ENCODE data around the gene SRGAP1. TPM values are rescaled to one million over a fixed set of nuclear protein-coding genes. Genes with fewer than 3 reads are reported as not detected.

SRGAP1 gene
- total RNA-seq, 1 experiment from 2014 or later: 0.97 TPM

DNA sequence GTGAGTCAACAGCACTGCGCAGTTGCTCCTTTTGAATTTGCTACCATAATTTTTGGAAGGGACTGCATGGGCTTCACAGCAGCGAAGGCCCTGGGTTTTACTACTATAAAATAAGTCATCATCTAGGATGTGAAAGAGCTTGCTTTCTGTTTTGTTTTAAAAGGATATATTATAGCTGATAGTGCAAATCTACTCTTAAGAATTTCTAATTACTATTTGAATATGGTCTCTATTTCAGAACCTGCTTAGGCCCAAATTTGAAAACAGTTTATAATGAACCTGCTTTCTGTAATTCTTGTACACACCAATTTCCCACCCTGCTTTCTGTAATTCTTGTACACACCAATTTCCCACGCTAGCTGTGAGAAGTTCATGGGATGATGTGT, 73.0 kb downstream of the SRGAP1 start:
- no peak overlapping the region for H3K4me3 ChIP-seq (ENCODE audit: insufficient read depth, low read depth, low read length)
- H3K27me3 ChIP-seq (ENCODE audit: control insufficient read depth, insufficient read depth, low read length): no peaks in the 10 kb centered on the region
- DNase-seq: no peak
- H3K36me3 ChIP-seq (replicated peaks; ENCODE audit: control insufficient read depth, insufficient read depth, low read length): no peaks in the 10 kb centered on the region

DNA sequence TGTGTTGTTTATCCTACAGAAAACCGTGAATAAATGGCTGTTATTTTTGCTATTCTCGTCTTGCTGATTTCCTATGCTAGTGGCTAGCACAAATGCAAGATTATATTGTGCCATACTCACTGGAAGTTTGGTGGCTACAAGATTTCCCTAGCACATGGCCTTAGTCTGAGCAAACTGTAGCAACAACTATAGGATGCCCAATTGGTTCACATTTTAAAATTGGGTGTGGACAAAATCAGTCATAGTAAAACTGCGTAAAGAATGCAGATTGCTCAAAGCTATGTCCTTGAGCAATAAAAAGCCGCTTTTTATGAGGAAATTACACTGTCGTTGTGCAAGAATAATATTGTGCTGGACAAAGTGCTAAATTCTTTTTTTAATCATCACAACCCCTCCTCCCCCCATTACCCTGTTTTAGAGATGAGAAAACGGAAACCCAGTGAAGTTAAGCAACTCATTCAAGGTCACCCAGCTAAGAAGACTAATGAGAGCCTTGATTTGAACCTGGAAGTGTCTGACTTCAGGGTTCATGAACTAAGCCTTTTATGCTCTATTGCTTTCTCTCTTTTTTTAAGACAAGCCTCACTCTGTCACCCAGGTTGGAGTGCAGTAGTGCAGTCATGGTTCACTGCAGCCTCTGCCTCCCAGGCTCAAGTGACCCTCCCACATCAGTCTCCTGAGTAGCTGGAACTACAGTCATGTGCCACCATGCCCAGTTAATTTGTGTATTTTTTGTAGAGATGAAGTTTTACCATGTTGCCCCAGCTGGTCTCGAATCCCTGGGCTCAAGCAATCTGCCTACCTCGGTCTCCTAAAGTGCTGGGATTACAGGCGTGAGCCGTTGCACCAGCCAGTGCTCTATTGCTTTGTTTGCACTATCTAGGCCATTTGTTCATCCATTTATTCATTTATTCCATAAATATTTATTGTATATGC, 73.6 kb downstream of the SRGAP1 start:
- no peak for DNase-seq
- Histone ChIP-seq H3K27me3 (ENCODE audit: control insufficient read depth, insufficient read depth, low read length) (no peaks in the 10 kb centered on the region), H3K36me3 (replicated peaks; ENCODE audit: control insufficient read depth, insufficient read depth, low read length) (no peaks in the 10 kb centered on the region), H3K4me3 (ENCODE audit: insufficient read depth, low read depth, low read length) (no peak overlapping the region)

GRCh38 chr12:63918800-63919300, 74.3 kb downstream of the SRGAP1 start:
- Histone ChIP-seq H3K36me3 (replicated peaks; ENCODE audit: control insufficient read depth, insufficient read depth, low read length) (no peaks in the 10 kb centered on the region), H3K4me3 (ENCODE audit: insufficient read depth, low read depth, low read length) (no peak overlapping the region), H3K27me3 (ENCODE audit: control insufficient read depth, insufficient read depth, low read length) (no peaks in the 10 kb centered on the region)
- no peak for DNase-seq

GRCh38 chr12:63919756-63920155, 75.3 kb downstream of the SRGAP1 start:
- Histone ChIP-seq H3K36me3 (replicated peaks; ENCODE audit: control insufficient read depth, insufficient read depth, low read length) (no peaks in the 10 kb centered on the region), H3K4me3 (ENCODE audit: insufficient read depth, low read depth, low read length) (no peak overlapping the region), H3K27me3 (ENCODE audit: control insufficient read depth, insufficient read depth, low read length) (no peaks in the 10 kb centered on the region)
- no peak for DNase-seq

- no peaks in the 10 kb centered on the region for H3K36me3 ChIP-seq (replicated peaks; ENCODE audit: control insufficient read depth, insufficient read depth, low read length)
- DNase-seq: no peak
- no peak overlapping the region for H3K4me3 ChIP-seq (ENCODE audit: insufficient read depth, low read depth, low read length)
- no peaks in the 10 kb centered on the region for H3K27me3 ChIP-seq (ENCODE audit: control insufficient read depth, insufficient read depth, low read length)
Measured at GRCh38 chr12:63921157-63921556, 76.7 kb downstream of the SRGAP1 start.

GRCh38 chr12:63922474-63922873, 78.0 kb downstream of the SRGAP1 start:
- no peak overlapping the region for H3K4me3 ChIP-seq (ENCODE audit: insufficient read depth, low read depth, low read length)
- no peaks in the 10 kb centered on the region for H3K36me3 ChIP-seq (replicated peaks; ENCODE audit: control insufficient read depth, insufficient read depth, low read length)
- H3K27me3 ChIP-seq (ENCODE audit: control insufficient read depth, insufficient read depth, low read length): no peaks in the 10 kb centered on the region
- no peak for DNase-seq

DNA sequence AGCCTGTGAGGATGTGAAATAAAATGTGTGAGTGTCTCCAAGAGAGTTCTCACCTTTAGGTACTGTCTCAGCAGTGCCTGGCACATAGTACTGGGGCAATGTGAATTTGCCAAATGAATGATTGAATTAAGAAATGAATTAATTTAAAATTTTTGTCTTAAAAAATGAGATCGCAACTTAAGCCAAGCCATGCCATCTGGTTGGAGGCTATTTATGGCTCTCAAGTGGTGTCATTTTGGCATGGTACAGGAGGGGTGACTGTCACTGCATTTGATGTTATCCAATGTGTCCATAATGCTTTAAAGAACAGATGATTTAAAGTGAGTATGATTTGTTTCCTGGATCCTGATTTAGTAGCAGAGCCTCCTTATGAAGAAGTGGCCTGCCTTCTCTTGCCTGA, 80.3 kb downstream of the SRGAP1 start:
- no peaks in the 10 kb centered on the region for H3K27me3 ChIP-seq (ENCODE audit: control insufficient read depth, insufficient read depth, low read length)
- DNase-seq: no peak
- no peaks in the 10 kb centered on the region for H3K36me3 ChIP-seq (replicated peaks; ENCODE audit: control insufficient read depth, insufficient read depth, low read length)
- no peak overlapping the region for H3K4me3 ChIP-seq (ENCODE audit: insufficient read depth, low read depth, low read length)

DNA sequence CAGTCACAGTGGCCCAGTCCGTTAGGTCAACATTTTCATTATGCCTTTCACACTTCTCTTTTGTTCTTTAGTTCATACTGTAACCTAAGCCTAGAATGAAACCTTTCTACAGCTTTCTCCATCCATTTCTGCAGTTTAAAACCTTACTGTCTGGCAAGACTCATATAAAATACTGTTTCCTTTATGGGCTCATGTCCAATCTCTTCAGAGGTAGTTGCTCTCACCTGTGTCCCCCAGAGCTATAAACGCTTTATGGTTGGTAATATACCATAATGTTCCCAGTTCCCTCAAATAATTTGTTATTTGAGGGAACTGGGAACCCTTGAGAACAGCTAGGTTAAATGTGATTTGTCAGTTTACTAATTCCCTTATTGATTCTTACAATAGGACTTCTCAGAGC, 83.0 kb downstream of the SRGAP1 start:
- H3K36me3 ChIP-seq (replicated peaks; ENCODE audit: control insufficient read depth, insufficient read depth, low read length): no peaks in the 10 kb centered on the region
- no peak for DNase-seq

GRCh38 chr12:63928305-63928704, 83.8 kb downstream of the SRGAP1 start:
- Histone ChIP-seq H3K36me3 (replicated peaks; ENCODE audit: control insufficient read depth, insufficient read depth, low read length) (no peaks in the 10 kb centered on the region), H3K4me3 (ENCODE audit: insufficient read depth, low read depth, low read length) (no peak overlapping the region), H3K27me3 (ENCODE audit: control insufficient read depth, insufficient read depth, low read length) (no peaks in the 10 kb centered on the region)
- no peak for DNase-seq

More for the DNA sequence above, 83.0 kb downstream of the SRGAP1 start:
- Histone ChIP-seq H3K27me3 (ENCODE audit: control insufficient read depth, insufficient read depth, low read length) (no peaks in the 10 kb centered on the region), H3K4me3 (ENCODE audit: insufficient read depth, low read depth, low read length) (no peak overlapping the region)

- H3K36me3 ChIP-seq (replicated peaks; ENCODE audit: control insufficient read depth, insufficient read depth, low read length): no peaks in the 10 kb centered on the region
- no peak overlapping the region for H3K4me3 ChIP-seq (ENCODE audit: insufficient read depth, low read depth, low read length)
- no peaks in the 10 kb centered on the region for H3K27me3 ChIP-seq (ENCODE audit: control insufficient read depth, insufficient read depth, low read length)
- no peak for DNase-seq
Measured at GRCh38 chr12:63929426-63929825, 84.9 kb downstream of the SRGAP1 start.

DNA sequence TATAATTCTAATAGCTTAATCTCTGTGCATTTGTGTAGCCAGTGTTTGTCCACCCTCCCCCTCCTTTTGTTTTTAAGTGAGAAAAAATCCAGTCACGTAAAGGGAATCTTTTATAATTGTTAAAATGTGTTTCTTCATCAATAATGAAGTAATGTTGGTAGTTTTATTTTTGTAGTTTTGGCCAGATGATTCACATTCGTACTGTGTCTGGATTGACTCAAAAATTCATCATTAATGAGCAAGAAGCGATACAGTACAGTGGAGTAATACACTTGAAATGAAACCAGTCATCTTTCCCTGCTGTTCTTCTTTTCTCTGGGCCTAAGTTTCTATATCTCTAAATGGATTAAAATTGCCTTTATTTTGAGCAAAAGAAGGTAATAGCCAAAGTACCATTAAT, 86.5 kb downstream of the SRGAP1 start:
- no peak for DNase-seq
- no peaks in the 10 kb centered on the region for H3K36me3 ChIP-seq (replicated peaks; ENCODE audit: control insufficient read depth, insufficient read depth, low read length)
- H3K4me3 ChIP-seq (ENCODE audit: insufficient read depth, low read depth, low read length): no peak overlapping the region
- H3K27me3 ChIP-seq (ENCODE audit: control insufficient read depth, insufficient read depth, low read length): no peaks in the 10 kb centered on the region

DNA sequence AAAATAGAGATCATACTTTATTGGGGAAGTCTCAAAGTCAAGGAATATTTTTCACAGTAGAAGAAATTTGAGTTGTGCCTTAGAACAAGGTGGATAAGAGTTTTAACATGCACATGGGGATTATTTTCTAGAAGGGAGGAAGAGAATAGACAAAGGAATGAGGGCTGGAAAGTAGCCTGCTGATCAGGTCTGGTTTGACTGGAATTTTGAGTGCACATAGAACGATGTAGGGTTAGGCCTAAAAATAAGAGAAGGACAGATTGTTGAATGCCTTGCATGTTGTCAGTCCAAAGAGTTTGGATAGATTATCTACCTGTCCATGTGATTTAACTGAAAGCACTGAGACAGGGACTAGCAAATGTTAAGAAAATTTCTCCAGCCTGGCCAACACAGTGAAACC, 87.2 kb downstream of the SRGAP1 start:
- DNase-seq: no peak
- Histone ChIP-seq H3K27me3 (ENCODE audit: control insufficient read depth, insufficient read depth, low read length) (no peaks in the 10 kb centered on the region), H3K4me3 (ENCODE audit: insufficient read depth, low read depth, low read length) (no peak overlapping the region), H3K36me3 (replicated peaks; ENCODE audit: control insufficient read depth, insufficient read depth, low read length) (no peaks in the 10 kb centered on the region)

GRCh38 chr12:63934936-63935335, 90.4 kb downstream of the SRGAP1 start:
- no peak for DNase-seq
- Histone ChIP-seq H3K4me3 (ENCODE audit: insufficient read depth, low read depth, low read length) (no peak overlapping the region), H3K36me3 (replicated peaks; ENCODE audit: control insufficient read depth, insufficient read depth, low read length) (no peaks in the 10 kb centered on the region), H3K27me3 (ENCODE audit: control insufficient read depth, insufficient read depth, low read length) (no peaks in the 10 kb centered on the region)

DNA sequence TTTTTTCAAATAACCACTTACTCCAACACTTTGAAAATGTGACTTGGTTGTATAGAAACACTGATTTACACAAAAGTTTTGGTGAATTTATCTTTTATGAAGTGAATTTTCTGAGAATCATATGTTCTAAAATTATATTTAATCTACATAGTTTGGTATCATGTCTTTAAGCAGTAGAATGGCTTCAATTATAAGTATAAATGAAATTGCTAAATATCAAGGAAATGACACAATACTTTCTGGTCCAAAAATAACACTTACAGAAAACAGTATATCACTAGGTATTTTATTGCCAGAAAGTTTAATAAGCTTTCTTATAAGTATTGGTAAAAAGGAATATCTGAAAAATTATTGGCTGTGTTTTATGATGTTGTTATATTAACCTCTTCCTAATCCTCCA, 90.9 kb downstream of the SRGAP1 start:
- DNase-seq: no peak
- no peaks in the 10 kb centered on the region for H3K27me3 ChIP-seq (ENCODE audit: control insufficient read depth, insufficient read depth, low read length)
- no peak overlapping the region for H3K4me3 ChIP-seq (ENCODE audit: insufficient read depth, low read depth, low read length)
- H3K36me3 ChIP-seq (replicated peaks; ENCODE audit: control insufficient read depth, insufficient read depth, low read length): no peaks in the 10 kb centered on the region

Measured in H7 (cell line).